Endothelial cell of umbilical vein (primary cell): ENCODE results near the gene PAM16. TPM values are rescaled to one million over a fixed set of nuclear protein-coding genes. Genes with fewer than 3 reads are reported as not detected.

ENCODE experiments used
- BruUV-seq: library from RNA; stranded (reverse); fragments of 400-500 nt; replicated peaks from 2 replicates; lab custom pipeline; 2021; lab: Mats Ljungman, UMichigan
- CTCF ChIA-PET: fragments of 300-600, 350-600 bp; sonication (Branson Sonifier 250); formaldehyde crosslinking; loops from one replicate; lab custom pipeline; 2021; ENCODE audit warnings: antibody characterized with exemption, inconsistent platforms; lab: Charles Lee
- POLR2A ChIA-PET: fragments of 300-600, 350-600 bp; sonication (Branson Sonifier 250); formaldehyde crosslinking; loops from one replicate; lab custom pipeline; 2021; ENCODE audit warnings: antibody characterized with exemption, inconsistent platforms; lab: Charles Lee
- DNase-seq: peaks from one replicate; pipeline ENCODE4 v3.0.0-alpha.2; 2011; ENCODE audit warnings: low read depth, low spot score
- FAIRE-seq: peaks from 2 replicates; lab custom pipeline; 2011; peaks lifted over from hg19 to GRCh38; lab: Jason Lieb, UNC
- H2AFZ ChIP-seq: 2 replicates; pipeline ENCODE4 v1.6.0; 2012; ENCODE audit warnings: low read depth, low read length, control low read depth, inconsistent platforms
- H3K27ac ChIP-seq: 2 replicates; pipeline ENCODE4 v1.5.1; 2011; ENCODE audit warnings: low read depth, mild to moderate bottlenecking, control low read depth, low read length, moderate library complexity; ENCODE audit not compliant: insufficient read depth
- H3K27me3 ChIP-seq, 2 experiments: 2 replicates each; pipeline versions ENCODE4 v1.6.0 to v1.6.1; 2011; ENCODE audit warnings: low read length in 2 of 2, mixed read lengths in 1 of 2; ENCODE audit not compliant: control insufficient read depth in 2 of 2, insufficient read depth in 2 of 2
- H3K36me3 ChIP-seq, 2 experiments: 2 replicates in 1 of 2; 3 replicates in 1 of 2; pipeline ENCODE4 v1.5.1; 2011; ENCODE audit warnings: low read length in 2 of 2, mild to moderate bottlenecking in 1 of 2, moderate library complexity in 1 of 2; ENCODE audit not compliant: control insufficient read depth in 2 of 2, insufficient read depth in 2 of 2; ENCODE audit errors: extremely low read depth in 1 of 2
- H3K4me1 ChIP-seq: 3 replicates; pipeline ENCODE4 v1.5.1; 2011; ENCODE audit warnings: mild to moderate bottlenecking, low read length; ENCODE audit not compliant: control insufficient read depth, insufficient read depth; ENCODE audit errors: extremely low read depth
- H3K4me2 ChIP-seq: 2 replicates; pipeline ENCODE4 v1.6.1; 2011; ENCODE audit warnings: low read length, control low read depth, mixed read lengths; ENCODE audit not compliant: insufficient read depth
- H3K4me3 ChIP-seq, 3 experiments: fragments of 200-600 bp in 1 of 3; sonication (generic), shearing (Covaris generic) in 1 of 3; replicated peaks in 1 of 3; 2 replicates each; pipeline ENCODE4 v1.5.1; 2011 to 2016; ENCODE audit warnings: control low read depth in 3 of 3, low read length in 3 of 3, mild to moderate bottlenecking in 2 of 3, inconsistent platforms in 1 of 3, low read depth in 1 of 3, moderate library complexity in 1 of 3; ENCODE audit not compliant: insufficient read depth in 1 of 3
- H3K79me2 ChIP-seq: 2 replicates; pipeline ENCODE4 v1.6.0; 2012; ENCODE audit warnings: low read length, inconsistent platforms; ENCODE audit not compliant: control insufficient read depth, insufficient read depth
- H3K9ac ChIP-seq: replicated peaks from 2 replicates; pipeline ENCODE3; 2011; ENCODE audit warnings: low read length, control low read depth; ENCODE audit not compliant: insufficient read depth; ENCODE audit errors: extremely low read depth
- H3K9me1 ChIP-seq: replicated peaks from 3 replicates; pipeline ENCODE4 v1.6.0; 2011; ENCODE audit warnings: mild to moderate bottlenecking, low read length; ENCODE audit not compliant: control insufficient read depth, insufficient read depth; ENCODE audit errors: extremely low read depth
- H3K9me3 ChIP-seq: replicated peaks from 2 replicates; pipeline ENCODE4 v1.5.1; 2012; ENCODE audit warnings: low read length, inconsistent platforms; ENCODE audit not compliant: control insufficient read depth, insufficient read depth
- H4K20me1 ChIP-seq: replicated peaks from 2 replicates; pipeline ENCODE3; 2011; ENCODE audit warnings: mild to moderate bottlenecking, low read length; ENCODE audit not compliant: control insufficient read depth, insufficient read depth; ENCODE audit errors: extremely low read depth
- EZH2 ChIP-seq: IDR thresholded peaks from 2 replicates; pipeline ENCODE4 v1.6.1; 2012; ENCODE audit warnings: borderline replicate concordance, low read depth, mild to moderate bottlenecking, moderate library complexity, low read length, inconsistent platforms; ENCODE audit not compliant: severe bottlenecking
- FOS ChIP-seq: IDR thresholded peaks from 2 replicates; pipeline ENCODE4 v1.6.1; 2011; ENCODE audit warnings: mild to moderate bottlenecking, low read length, moderate library complexity, borderline replicate concordance; ENCODE audit not compliant: insufficient read depth
- GATA2 ChIP-seq: IDR thresholded peaks from 2 replicates; pipeline ENCODE4 v1.7.0; 2011; ENCODE audit warnings: low read depth, mild to moderate bottlenecking, moderate library complexity, mixed read lengths, low read length; ENCODE audit not compliant: insufficient read length, insufficient read depth
- JUN ChIP-seq: IDR thresholded peaks from 2 replicates; pipeline ENCODE4 v1.6.1; 2011; ENCODE audit warnings: borderline replicate concordance, low read depth; ENCODE audit not compliant: insufficient read length, insufficient read depth
- MAX ChIP-seq: IDR thresholded peaks from 2 replicates; pipeline ENCODE4 v1.6.1; 2011; ENCODE audit not compliant: insufficient read depth, insufficient read length
- MYC ChIP-seq: IDR thresholded peaks from one replicate; pipeline ENCODE4 v1.6.1; 2011; ENCODE audit warnings: mild to moderate bottlenecking, low read depth, low read length
- POLR2A ChIP-seq: IDR thresholded peaks from 2 replicates; pipeline ENCODE4 v1.6.1; 2012; ENCODE audit warnings: low read depth, mild to moderate bottlenecking, control low read depth, low read length
- POLR2AphosphoS5 ChIP-seq: IDR thresholded peaks from 2 replicates; pipeline ENCODE4 v1.6.1; 2012; ENCODE audit warnings: low read depth, mild to moderate bottlenecking, control low read depth, low read length, moderate library complexity; ENCODE audit not compliant: insufficient read depth
- dilution Hi-C: fragments of 300-500 bp; cut with MboI; formaldehyde crosslinking; loops from one replicate; pipeline ENCODE4 v1.15.0; 2019; ENCODE audit warnings: low sequenced_read_pairs; ENCODE audit not compliant: extremely low pct_ligation_motif_present
- intact Hi-C: fragments of 100-400 bp; cut with micrococcal nuclease; formaldehyde crosslinking; loops from one replicate; pipeline ENCODE4 v1.10.0; 2022
- polyA plus RNA-seq, 4 experiments: library from polyadenylated mRNA; depleted of rRNA in 3 of 4; stranded (reverse) in 3 of 4; unstranded in 1 of 4; fragments of >200 nt; gene quantifications; 2 replicates each; pipeline versions ENCODE4 v1.2.1 to v1.2.3, GENCODE V29; 2011 to 2012; ENCODE audit warnings: missing spikeins in 1 of 4
- total RNA-seq: library from RNA; stranded (reverse); gene quantifications from 2 replicates; pipeline ENCODE4 v1.2.3, GENCODE V29; 2021
- TF ChIP-seq, protein P1 (sequence below), 2 donors: IDR thresholded peaks; 1 replicate in 1 of 2; 2 replicates in 1 of 2; pipeline ENCODE4 v1.5.1; 2011; ENCODE audit warnings: low read length in 2 of 2, mild to moderate bottlenecking in 2 of 2, moderate library complexity in 2 of 2, control low read depth in 1 of 2, inconsistent platforms in 1 of 2, low read depth in 1 of 2; ENCODE audit not compliant: insufficient read depth in 1 of 2; ENCODE audit errors: extremely low read depth in 1 of 2

Gene PAM16
- total and polyA plus RNA-seq, 2 donors (not counting 3 experiments of a cell fraction or from before 2014, with no cell fraction given): 40.0 to 67.2 TPM

GRCh38 chr16:4338712-4339299, 12.3 kb downstream of the PAM16 start:
- Histone ChIP-seq H3K9me3 (no peaks in the 10 kb centered on the region), H3K79me2 (peaks cover 12% of the 10 kb centered on the region), H4K20me1 (no peaks in the 10 kb centered on the region), H3K27me3 (no peaks in the 10 kb centered on the region), H2AFZ (no peak overlapping the region), H3K4me3 (no peak overlapping the region), H3K4me2 (no peak overlapping the region), H3K9me1 (no peaks in the 10 kb centered on the region), H3K4me1 (no peaks in the 10 kb centered on the region), H3K27ac (no peak overlapping the region), H3K36me3 (peaks cover 3 to 17% of the 10 kb centered on the region in 2 experiments), H3K9ac (no peak overlapping the region)
- dilution Hi-C loops (no loop called here), intact Hi-C loops (no loop called here)
- ChIA-PET POLR2A (interaction anchor here (1.2 kb wide), 1 partner anchor 13 kb away, joined by 3 read pairs; no protein-coding TSS in a partner anchor), CTCF (interaction anchor here (1.1 to 4.2 kb wide), 5 partner anchors 29 to 85 kb away, joined by 3 to 29 read pairs (median 4); no protein-coding TSS in a partner anchor)
- no TSS peak for BruUV-seq
- FAIRE-seq: no peak
- TF ChIP-seq JUN (no peak), MAX (no peak), FOS (no peak), POLR2A (no peak), GATA2 (no peak), MYC (no peak), EZH2 (no peak), POLR2AphosphoS5 (no peak)
- TF ChIP-seq, protein P1, sequence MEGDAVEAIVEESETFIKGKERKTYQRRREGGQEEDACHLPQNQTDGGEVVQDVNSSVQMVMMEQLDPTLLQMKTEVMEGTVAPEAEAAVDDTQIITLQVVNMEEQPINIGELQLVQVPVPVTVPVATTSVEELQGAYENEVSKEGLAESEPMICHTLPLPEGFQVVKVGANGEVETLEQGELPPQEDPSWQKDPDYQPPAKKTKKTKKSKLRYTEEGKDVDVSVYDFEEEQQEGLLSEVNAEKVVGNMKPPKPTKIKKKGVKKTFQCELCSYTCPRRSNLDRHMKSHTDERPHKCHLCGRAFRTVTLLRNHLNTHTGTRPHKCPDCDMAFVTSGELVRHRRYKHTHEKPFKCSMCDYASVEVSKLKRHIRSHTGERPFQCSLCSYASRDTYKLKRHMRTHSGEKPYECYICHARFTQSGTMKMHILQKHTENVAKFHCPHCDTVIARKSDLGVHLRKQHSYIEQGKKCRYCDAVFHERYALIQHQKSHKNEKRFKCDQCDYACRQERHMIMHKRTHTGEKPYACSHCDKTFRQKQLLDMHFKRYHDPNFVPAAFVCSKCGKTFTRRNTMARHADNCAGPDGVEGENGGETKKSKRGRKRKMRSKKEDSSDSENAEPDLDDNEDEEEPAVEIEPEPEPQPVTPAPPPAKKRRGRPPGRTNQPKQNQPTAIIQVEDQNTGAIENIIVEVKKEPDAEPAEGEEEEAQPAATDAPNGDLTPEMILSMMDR (IDR thresholded peaks at IDR 0.05; ENCODE audit: extremely low read depth in 1 of 2, insufficient read depth in 1 of 2, low read depth in 1 of 2, low read length in 2 of 2): no peak
- no peak for DNase-seq
